Calu3 (cell line): ENCODE data around the gene SLC25A30. TPM values are rescaled to one million over a fixed set of nuclear protein-coding genes. Genes with fewer than 3 reads are reported as not detected.

Source experiments
- BruUV-seq: library from RNA; stranded (reverse); fragments of 400-500 nt; replicated peaks from 2 replicates; lab custom pipeline; 2021; lab: Mats Ljungman, UMichigan
- CTCF ChIA-PET: fragments of 300-600 bp; sonication (Branson Sonifier 250); formaldehyde crosslinking; loops from one replicate; lab custom pipeline; 2022; ENCODE audit warnings: antibody characterized with exemption; lab: Charles Lee
- DNase-seq: peaks from one replicate; pipeline ENCODE4 v3.0.0; 2022
- H3K27ac Mint-ChIP-seq: one replicate; pipeline ENCODE4 v1.8.0; 2022; ENCODE audit warnings: mixed read lengths; ENCODE audit not compliant: unreplicated experiment
- H3K27me3 Mint-ChIP-seq: one replicate; pipeline ENCODE4 v1.8.0; 2022; ENCODE audit warnings: mixed read lengths; ENCODE audit not compliant: unreplicated experiment
- H3K36me3 Mint-ChIP-seq: one replicate; pipeline ENCODE4 v1.8.0; 2022; ENCODE audit warnings: mild to moderate bottlenecking, moderate library complexity, mixed read lengths; ENCODE audit not compliant: insufficient read depth, unreplicated experiment
- H3K4me1 Mint-ChIP-seq: one replicate; pipeline ENCODE4 v1.8.0; 2022; ENCODE audit warnings: mild to moderate bottlenecking, low read depth, mixed read lengths; ENCODE audit not compliant: unreplicated experiment
- H3K4me3 Mint-ChIP-seq: one replicate; pipeline ENCODE4 v1.8.0; 2022; ENCODE audit warnings: mild to moderate bottlenecking, low read depth, moderate library complexity, mixed read lengths; ENCODE audit not compliant: unreplicated experiment
- H3K9me3 Mint-ChIP-seq: one replicate; pipeline ENCODE4 v1.8.0; 2022; ENCODE audit warnings: low read depth, mixed read lengths; ENCODE audit not compliant: unreplicated experiment
- CTCF ChIP-seq: fragments of 200-600 bp; IDR thresholded peaks from one replicate; pipeline ENCODE4 v1.8.0; 2022; ENCODE audit warnings: antibody characterized with exemption; ENCODE audit not compliant: unreplicated experiment
- intact Hi-C: fragments of 100-400 bp; cut with micrococcal nuclease; formaldehyde crosslinking; loops from one replicate; pipeline ENCODE4 v1.10.0; 2022; ENCODE audit not compliant: unreplicated experiment
- total RNA-seq: library from RNA; stranded (reverse); gene quantifications from 2 replicates; pipeline ENCODE4 v1.2.3, GENCODE V29; 2022

SLC25A30 gene
- total RNA-seq, 1 experiment from 2014 or later, result 18.2 TPM

- Mint-ChIP-seq H3K36me3 (peaks cover 33% of the 10 kb centered on the region), H3K27me3 (no peaks in the 10 kb centered on the region), H3K9me3 (no peaks in the 10 kb centered on the region), H3K4me3 (no peak overlapping the region), H3K27ac (peak overlapping the region; percentile 46), H3K4me1 (peaks cover 31% of the 10 kb centered on the region)
- no peak for TF ChIP-seq CTCF
- peak; percentile 8 for DNase-seq
- CTCF ChIA-PET, result interaction anchor here (0.6 to 1.5 kb wide), 4 partner anchors 26 to 133 kb away, joined by 3 to 5 read pairs (median 3); partner anchors contain the start of gene TPT1
- intact Hi-C loops, result no loop called here
- BruUV-seq, result no TSS peak
Measured at GRCh38 chr13:45368005-45368404, 50.2 kb downstream of the SLC25A30 start.

- H3K9me3 Mint-ChIP-seq, result no peaks in the 10 kb centered on the region
- intact Hi-C loops, result no loop called here
- TF ChIP-seq CTCF, result no peak
- peak; percentile 88 for DNase-seq
- peaks cover 33% of the 10 kb centered on the region for H3K4me1 Mint-ChIP-seq
- no peaks in the 10 kb centered on the region for H3K27me3 Mint-ChIP-seq
- H3K36me3 Mint-ChIP-seq, result peaks cover 37% of the 10 kb centered on the region
- peak overlapping the region; percentile 46 for H3K27ac Mint-ChIP-seq
- no TSS peak for BruUV-seq
- CTCF ChIA-PET, result interaction anchor here (0.6 to 1.4 kb wide), 3 partner anchors 26 to 134 kb away, joined by 3 to 5 read pairs (median 3); partner anchors contain the start of genes SLC25A30 and TPT1
- H3K4me3 Mint-ChIP-seq, result no peak overlapping the region
Measured at GRCh38 chr13:45367358-45367757, 50.8 kb downstream of the SLC25A30 start.

GRCh38 chr13:45365558-45365885 is 52.7 kb downstream of the SLC25A30 start:
- no peak for TF ChIP-seq CTCF
- Mint-ChIP-seq H3K27ac (no peak overlapping the region), H3K4me3 (no peak overlapping the region), H3K4me1 (peaks cover 43% of the 10 kb centered on the region), H3K9me3 (no peaks in the 10 kb centered on the region), H3K36me3 (peaks cover 47% of the 10 kb centered on the region), H3K27me3 (no peaks in the 10 kb centered on the region)
- CTCF ChIA-PET, result no interaction called here
- intact Hi-C loops, result no loop called here
- DNase-seq, result no peak
- no TSS peak for BruUV-seq

GRCh38 chr13:45364876-45365557 is 53.2 kb downstream of the SLC25A30 start:
- CTCF ChIA-PET, result interaction anchor here (0.7 kb wide), 1 partner anchor 24 kb away, joined by 4 read pairs; no protein-coding TSS in a partner anchor
- H3K27ac Mint-ChIP-seq, result peak overlapping the region; percentile 52

More at GRCh38 chr13:45364876-45365557, 53.2 kb downstream of the SLC25A30 start:
- no peak for TF ChIP-seq CTCF
- no peak for DNase-seq
- H3K36me3 Mint-ChIP-seq, result peaks cover 52% of the 10 kb centered on the region
- H3K9me3 Mint-ChIP-seq, result no peaks in the 10 kb centered on the region
- BruUV-seq, result no TSS peak
- H3K27me3 Mint-ChIP-seq, result no peaks in the 10 kb centered on the region
- intact Hi-C loops, result no loop called here
- peaks cover 43% of the 10 kb centered on the region for H3K4me1 Mint-ChIP-seq
- no peak overlapping the region for H3K4me3 Mint-ChIP-seq
